Measurements from ENCODE around the gene SLC16A11. TPM values are rescaled to one million over a fixed set of nuclear protein-coding genes. Genes with fewer than 3 reads are reported as not detected.

Gene SLC16A11
- total RNA-seq, 1 donor from 2014 or later, result 0.47 TPM

DNA sequence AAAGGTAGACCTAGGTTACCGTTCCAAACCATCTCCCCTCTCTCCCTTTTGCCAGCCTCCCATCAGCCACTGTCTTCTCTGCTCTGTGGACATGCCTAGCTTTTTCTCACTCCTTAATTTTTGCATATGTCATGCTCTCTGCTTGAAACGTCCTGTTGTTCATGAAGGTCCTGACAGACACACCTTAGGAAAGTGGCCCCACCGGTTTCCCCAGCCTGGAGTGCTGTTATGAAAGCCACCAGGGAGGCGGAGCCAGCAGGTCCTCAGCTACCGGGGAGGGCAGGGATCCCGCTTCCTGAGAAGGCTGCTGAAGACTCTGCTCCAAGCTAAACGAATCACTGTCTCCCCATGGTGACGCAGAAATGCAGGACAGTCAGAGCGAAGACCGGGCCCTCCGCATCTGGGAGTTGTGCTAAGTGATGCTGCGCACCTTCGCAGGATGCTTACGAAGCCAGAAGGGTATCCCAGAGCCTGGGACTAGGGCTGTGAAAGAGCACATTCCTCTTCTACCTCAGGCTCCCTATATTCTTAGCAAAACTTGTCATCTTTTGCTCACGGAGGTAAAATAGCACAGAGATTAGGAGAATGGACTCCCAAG lies 2.3 kb upstream of the SLC16A11 start:
- intact Hi-C loops (cut with micrococcal nuclease), result loop anchor here (1.0 to 5.0 kb wide), 5 partner anchors 10 to 391 kb away; partner anchors contain the start of genes FGF11, SLC16A13 and TMEM102
- DNase-seq (ENCODE audit: low spot score), result no peak
- Mint-ChIP-seq H3K27me3 (ENCODE audit: insufficient read depth) (peaks cover 8% of the 10 kb centered on the region), H3K9me3 (no peaks in the 10 kb centered on the region), H3K36me3 (ENCODE audit: low read depth) (no peaks in the 10 kb centered on the region), H3K4me3 (peak overlapping the region; percentile 66), H3K27ac (peak overlapping the region; percentile 72), H3K4me1 (ENCODE audit: low read depth) (peaks cover 20% of the 10 kb centered on the region)

DNA sequence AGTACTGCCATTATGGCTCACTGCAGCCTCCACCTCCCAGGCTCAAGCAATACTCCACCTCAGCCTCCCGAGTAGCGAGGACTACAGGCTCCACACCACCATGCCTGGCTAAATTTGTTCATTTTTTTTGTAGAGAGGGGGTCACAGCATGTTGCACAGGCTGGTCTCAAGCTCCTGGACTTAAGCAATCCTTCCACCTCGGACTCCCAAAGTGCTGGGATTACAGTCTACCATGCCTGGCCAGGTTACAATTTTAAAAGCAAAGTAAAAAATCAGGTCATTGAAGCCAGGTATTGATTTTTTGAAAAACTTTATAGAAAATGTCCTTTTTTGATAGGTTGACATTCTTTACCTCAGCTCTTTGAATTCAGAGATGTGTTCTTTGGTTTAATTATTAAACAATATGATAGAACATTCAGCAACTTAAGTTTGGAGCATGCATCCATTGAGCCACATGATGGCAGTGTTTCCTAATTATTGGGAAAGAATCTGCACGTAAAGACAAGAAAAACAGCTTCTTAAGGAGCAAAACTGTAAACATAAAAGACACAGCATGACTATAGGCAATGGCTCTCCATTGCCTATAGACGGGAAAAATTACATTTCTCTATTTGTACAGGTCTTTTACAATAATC lies 1.7 kb upstream of the SLC16A11 start:
- Mint-ChIP-seq H3K9me3 (no peaks in the 10 kb centered on the region), H3K4me1 (ENCODE audit: low read depth) (peaks cover 20% of the 10 kb centered on the region), H3K27me3 (ENCODE audit: insufficient read depth) (peaks cover 10% of the 10 kb centered on the region), H3K4me3 (peak overlapping the region; percentile 66), H3K27ac (no peak overlapping the region), H3K36me3 (ENCODE audit: low read depth) (no peaks in the 10 kb centered on the region)
- DNase-seq (ENCODE audit: low spot score), result no peak
- intact Hi-C loops (cut with micrococcal nuclease), result loop anchor here (1.0 to 5.0 kb wide), 6 partner anchors 9 to 392 kb away; partner anchors contain the start of genes FGF11, SLC16A13 and TMEM102

DNA sequence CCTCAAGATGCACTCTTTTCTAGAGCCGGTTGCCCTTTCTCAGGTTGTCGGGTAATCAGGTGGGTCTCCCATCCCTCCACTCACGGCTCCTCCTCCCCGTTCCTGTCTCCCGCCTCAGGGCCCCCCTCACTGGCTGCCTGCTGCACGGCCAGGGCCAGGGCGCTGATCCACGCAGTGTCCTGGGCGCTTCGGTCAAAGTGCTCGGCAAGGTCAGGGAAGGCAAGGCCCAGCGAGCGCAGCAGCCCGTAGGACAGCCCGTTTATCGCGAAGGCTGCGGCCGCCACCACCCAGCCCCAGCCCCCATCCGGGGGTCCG lies 753 bp downstream of the SLC16A11 start:
- intact Hi-C loops (cut with micrococcal nuclease), result no loop called here
- H3K36me3 Mint-ChIP-seq (ENCODE audit: low read depth), result peaks cover 12% of the 10 kb centered on the region
- no peak for DNase-seq (ENCODE audit: low spot score)
- peaks cover 33% of the 10 kb centered on the region for H3K4me1 Mint-ChIP-seq (ENCODE audit: low read depth)
- H3K4me3 Mint-ChIP-seq, result peak overlapping the region; percentile 54
- H3K27ac Mint-ChIP-seq, result no peak overlapping the region
- H3K9me3 Mint-ChIP-seq, result no peaks in the 10 kb centered on the region
- peaks cover 10% of the 10 kb centered on the region for H3K27me3 Mint-ChIP-seq (ENCODE audit: insufficient read depth)

DNA sequence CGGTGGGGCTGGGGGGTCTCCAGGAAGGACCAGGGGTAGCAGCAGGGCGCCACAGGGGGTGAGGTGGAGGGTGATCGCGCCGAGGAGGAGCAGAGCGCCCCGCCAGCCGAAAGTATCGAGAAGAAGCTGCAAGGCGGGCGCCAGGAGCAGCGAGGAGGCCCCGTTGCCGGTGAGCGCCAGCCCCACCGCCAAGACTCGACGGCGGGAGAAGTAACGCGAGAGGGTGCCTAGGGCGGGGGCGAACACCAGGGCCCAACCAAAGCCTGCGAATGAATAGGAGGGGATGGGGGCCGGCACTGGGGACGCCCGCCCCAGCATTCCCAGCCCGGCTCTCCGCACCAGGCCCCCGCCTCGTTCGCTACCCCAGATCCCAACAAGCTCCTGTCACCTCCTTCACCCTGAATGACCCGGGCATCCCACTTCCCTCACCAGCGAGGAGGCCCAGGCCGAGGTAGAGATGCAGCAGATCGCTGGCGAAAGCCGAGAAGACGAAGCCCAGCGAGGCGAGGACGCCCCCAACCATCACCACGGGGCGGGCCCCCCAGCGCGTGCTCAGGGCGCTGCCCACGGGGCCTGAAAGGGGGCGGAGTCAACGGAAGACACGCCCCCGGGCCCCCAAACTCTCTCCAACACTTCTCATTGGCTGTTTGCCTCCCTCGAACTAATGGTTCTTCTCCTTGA lies 1.3 kb downstream of the SLC16A11 start:
- Mint-ChIP-seq H3K4me1 (ENCODE audit: low read depth) (peaks cover 32% of the 10 kb centered on the region), H3K27ac (no peak overlapping the region), H3K27me3 (ENCODE audit: insufficient read depth) (peaks cover 10% of the 10 kb centered on the region), H3K36me3 (ENCODE audit: low read depth) (peaks cover 12% of the 10 kb centered on the region), H3K4me3 (peak overlapping the region; percentile 54), H3K9me3 (no peaks in the 10 kb centered on the region)
- no peak for DNase-seq (ENCODE audit: low spot score)
- intact Hi-C loops (cut with micrococcal nuclease), result no loop called here

DNA sequence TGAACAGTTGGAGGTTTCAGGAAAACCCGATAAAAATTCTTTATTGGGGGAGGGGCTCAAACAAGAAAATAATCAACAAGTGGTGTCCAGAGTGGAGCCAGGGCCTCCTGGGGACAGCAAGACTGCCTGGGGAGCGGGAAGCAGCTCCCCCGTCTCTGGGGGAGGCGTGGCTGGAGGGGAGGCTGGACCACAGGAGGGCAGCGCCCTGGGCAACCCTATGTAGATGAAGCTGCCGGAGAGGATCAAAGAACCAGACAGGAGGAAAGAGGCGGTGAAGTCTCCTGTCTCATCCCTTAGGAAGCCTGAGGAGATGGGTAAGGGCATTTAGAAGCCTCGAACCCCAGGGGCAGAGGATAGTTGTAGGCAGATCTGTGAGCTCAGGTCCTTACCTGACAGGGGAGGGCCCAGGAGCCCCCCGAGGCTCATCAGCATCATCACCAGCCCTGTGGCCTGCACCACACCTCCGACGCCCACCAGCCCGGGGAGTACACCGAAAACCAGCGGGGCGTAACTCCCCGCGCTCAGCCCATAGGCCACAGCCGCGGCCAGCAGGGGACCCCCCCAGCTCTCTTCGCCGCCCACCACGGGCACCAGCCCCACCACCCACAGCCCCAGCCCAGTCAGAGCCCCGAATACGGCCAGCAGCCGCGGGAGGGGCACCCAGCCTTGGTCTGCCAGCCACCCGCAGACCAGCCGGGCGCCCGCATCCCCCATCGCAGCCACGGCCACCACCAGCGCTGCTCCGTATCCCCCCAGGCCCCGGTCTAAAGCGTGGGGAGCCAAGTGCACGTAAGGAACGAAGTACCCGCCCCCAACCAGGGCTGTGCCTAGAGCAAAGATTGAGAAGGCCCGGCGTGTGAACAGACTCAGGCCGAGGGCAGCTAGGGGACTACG lies 2.0 kb downstream of the SLC16A11 start:
- Mint-ChIP-seq H3K9me3 (no peaks in the 10 kb centered on the region), H3K27me3 (ENCODE audit: insufficient read depth) (peaks cover 10% of the 10 kb centered on the region), H3K36me3 (ENCODE audit: low read depth) (peaks cover 12% of the 10 kb centered on the region), H3K4me3 (peak overlapping the region; percentile 39), H3K4me1 (ENCODE audit: low read depth) (peaks cover 25% of the 10 kb centered on the region), H3K27ac (no peak overlapping the region)
- intact Hi-C loops (cut with micrococcal nuclease), result no loop called here
- no peak for DNase-seq (ENCODE audit: low spot score)

DNA sequence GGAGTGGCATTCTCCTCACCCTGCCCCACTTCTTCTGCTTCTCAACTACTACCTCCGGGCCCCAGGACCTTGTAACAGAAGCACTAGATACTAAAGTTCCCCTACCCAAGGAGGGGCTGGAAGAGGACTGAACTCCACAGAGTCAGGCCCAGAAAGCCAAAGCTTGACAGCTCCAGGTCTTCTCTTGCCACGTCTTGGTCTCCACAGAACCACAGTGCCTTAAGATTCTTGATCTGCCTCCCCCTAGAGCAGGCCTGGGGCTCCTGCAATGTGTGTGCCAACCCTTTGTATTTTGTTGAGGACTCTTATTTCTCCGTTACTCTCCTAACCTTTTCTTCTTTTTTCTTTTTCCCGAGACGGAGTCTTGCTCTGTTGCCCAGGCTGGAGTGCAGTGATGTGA lies 4.1 kb downstream of the SLC16A11 start:
- peak overlapping the region; percentile 77 for H3K27ac Mint-ChIP-seq
- H3K9me3 Mint-ChIP-seq, result no peaks in the 10 kb centered on the region
- peaks cover 31% of the 10 kb centered on the region for H3K4me1 Mint-ChIP-seq (ENCODE audit: low read depth)
- H3K36me3 Mint-ChIP-seq (ENCODE audit: low read depth), result peaks cover 12% of the 10 kb centered on the region
- intact Hi-C loops (cut with micrococcal nuclease), result loop anchor here (5.0 to 10.0 kb wide), 3 partner anchors 267 to 645 kb away; partner anchors contain the start of genes EIF5A, TP53 and WRAP53
- H3K27me3 Mint-ChIP-seq (ENCODE audit: insufficient read depth), result peaks cover 7% of the 10 kb centered on the region
- DNase-seq (ENCODE audit: low spot score), result no peak
- no peak overlapping the region for H3K4me3 Mint-ChIP-seq

DNA sequence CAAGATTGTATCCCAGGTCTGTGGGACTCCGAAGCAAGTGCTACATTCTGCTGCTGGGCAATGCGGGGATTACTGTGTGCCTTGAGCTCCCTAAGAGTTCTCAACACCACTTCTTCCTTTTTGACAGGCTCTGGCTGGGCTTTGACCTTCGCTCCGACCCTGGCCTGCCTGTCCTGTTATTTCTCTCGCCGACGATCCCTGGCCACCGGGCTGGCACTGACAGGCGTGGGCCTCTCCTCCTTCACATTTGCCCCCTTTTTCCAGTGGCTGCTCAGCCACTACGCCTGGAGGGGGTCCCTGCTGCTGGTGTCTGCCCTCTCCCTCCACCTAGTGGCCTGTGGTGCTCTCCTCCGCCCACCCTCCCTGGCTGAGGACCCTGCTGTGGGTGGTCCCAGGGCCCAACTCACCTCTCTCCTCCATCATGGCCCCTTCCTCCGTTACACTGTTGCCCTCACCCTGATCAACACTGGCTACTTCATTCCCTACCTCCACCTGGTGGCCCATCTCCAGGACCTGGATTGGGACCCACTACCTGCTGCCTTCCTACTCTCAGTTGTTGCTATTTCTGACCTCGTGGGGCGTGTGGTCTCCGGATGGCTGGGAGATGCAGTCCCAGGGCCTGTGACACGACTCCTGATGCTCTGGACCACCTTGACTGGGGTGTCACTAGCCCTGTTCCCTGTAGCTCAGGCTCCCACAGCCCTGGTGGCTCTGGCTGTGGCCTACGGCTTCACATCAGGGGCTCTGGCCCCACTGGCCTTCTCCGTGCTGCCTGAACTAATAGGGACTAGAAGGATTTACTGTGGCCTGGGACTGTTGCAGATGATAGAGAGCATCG lies 5.6 kb downstream of the SLC16A11 start:
- H3K27me3 Mint-ChIP-seq (ENCODE audit: insufficient read depth), result peaks cover 2% of the 10 kb centered on the region
- DNase-seq (ENCODE audit: low spot score), result no peak
- intact Hi-C loops (cut with micrococcal nuclease), result loop anchor here (5.0 to 10.0 kb wide), 3 partner anchors 269 to 647 kb away; partner anchors contain the start of genes EIF5A, TP53 and WRAP53
- H3K36me3 Mint-ChIP-seq (ENCODE audit: low read depth), result peaks cover 15% of the 10 kb centered on the region
- peak overlapping the region; percentile 22 for H3K27ac Mint-ChIP-seq
- peak overlapping the region; percentile 57 for H3K4me3 Mint-ChIP-seq
- no peaks in the 10 kb centered on the region for H3K9me3 Mint-ChIP-seq
- peaks cover 41% of the 10 kb centered on the region for H3K4me1 Mint-ChIP-seq (ENCODE audit: low read depth)

DNA sequence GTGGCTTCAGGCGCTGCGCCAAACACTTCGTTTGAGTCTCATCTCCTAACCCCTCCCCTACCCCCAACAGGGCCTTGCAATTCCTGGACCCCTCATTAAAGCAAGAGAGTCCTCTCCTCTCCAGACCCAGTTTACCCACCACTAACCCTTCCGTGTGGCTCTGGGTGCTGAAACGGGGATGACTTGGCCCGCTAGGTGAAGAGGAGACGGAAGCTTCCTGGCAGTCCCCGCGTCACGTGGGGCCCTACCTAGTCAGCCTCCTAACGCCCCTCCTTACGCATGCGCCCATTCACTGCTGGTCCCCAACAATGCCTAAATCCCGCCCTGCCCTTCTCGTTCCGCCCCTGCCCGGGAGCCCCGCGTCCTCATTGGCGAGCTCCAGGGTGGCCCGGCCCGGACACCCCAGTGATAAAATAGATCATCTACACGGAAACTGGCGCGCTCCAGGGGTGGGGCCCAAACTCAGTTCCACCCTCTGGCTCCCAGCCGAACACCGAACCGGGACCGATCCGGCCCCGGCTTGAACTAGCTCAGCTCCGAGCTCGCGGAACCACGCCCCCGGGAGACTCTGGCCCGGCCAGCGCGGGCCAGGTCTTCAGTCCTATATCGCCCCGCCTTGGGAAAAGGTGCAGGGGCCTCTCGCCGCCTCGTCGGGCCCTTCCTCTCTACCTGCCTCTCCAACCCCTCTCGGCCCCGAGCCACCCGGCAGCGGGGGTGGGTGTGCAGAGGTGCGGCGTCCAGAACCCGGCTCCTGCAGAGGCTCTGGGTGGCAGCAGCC lies 8.1 kb downstream of the SLC16A11 start, which contains the start of gene SLC16A13:
Gene SLC16A13, plus strand, starts transcription at position 425 of the 778 bp plus-strand sequence. CDS start 368 bp downstream, outside the sequence.
- peaks cover 62% of the 10 kb centered on the region for H3K4me1 Mint-ChIP-seq (ENCODE audit: low read depth)
- DNase-seq (ENCODE audit: low spot score), result peak; percentile 99
- H3K4me3 Mint-ChIP-seq, result peak within 1 kb of the TSS; percentile 95
- no peaks in the 10 kb centered on the region for H3K27me3 Mint-ChIP-seq (ENCODE audit: insufficient read depth)
- peak within 1 kb of the TSS; percentile 93 for H3K27ac Mint-ChIP-seq
- H3K36me3 Mint-ChIP-seq (ENCODE audit: low read depth), result peaks cover 18% of the 10 kb centered on the region
- no peaks in the 10 kb centered on the region for H3K9me3 Mint-ChIP-seq
- intact Hi-C loops (cut with micrococcal nuclease), result loop anchor here (1.0 to 10.0 kb wide), 8 partner anchors 11 to 1549 kb away; partner anchors contain the start of genes BCL6B, DERL2, EIF5A and GABARAP

DNA sequence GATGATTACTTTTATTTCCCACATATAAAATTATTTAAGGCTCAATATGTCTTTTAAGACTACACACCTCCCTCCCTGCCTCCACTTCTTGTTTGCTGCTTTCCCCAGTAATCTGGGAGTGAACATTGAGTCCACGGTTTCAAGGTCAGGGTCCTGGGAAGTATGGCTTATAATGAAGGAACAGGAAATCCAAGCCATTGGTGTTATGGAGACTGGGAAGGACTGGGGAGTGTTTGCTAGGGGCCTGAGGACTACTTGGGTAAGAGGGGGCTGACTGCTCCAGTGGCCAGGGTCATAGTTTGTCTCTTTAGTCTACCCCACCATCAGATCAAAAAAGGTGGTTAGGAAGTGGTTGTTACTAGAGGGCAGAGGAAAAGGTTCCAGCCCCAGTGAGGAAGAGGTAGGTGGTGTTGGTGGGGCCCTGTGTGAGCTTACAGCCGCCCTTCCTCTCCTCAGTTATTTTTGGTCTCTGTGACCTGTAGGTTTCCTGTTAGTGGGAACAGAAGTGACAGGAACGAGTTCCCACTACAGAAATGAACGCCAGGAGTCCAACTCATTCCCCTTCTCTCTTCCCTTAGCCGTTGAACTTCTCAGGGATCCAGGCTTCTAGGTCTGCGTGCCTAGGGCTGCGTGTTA lies 8.8 kb downstream of the SLC16A11 start:
- Mint-ChIP-seq H3K4me3 (peak overlapping the region; percentile 95), H3K4me1 (ENCODE audit: low read depth) (peaks cover 70% of the 10 kb centered on the region), H3K27me3 (ENCODE audit: insufficient read depth) (no peaks in the 10 kb centered on the region), H3K27ac (peak overlapping the region; percentile 93), H3K36me3 (ENCODE audit: low read depth) (peaks cover 18% of the 10 kb centered on the region), H3K9me3 (peaks cover 1% of the 10 kb centered on the region)
- intact Hi-C loops (cut with micrococcal nuclease), result loop anchor here (1.0 to 10.0 kb wide), 7 partner anchors 12 to 1549 kb away; partner anchors contain the start of genes BCL6B, DERL2, EIF5A and GABARAP
- DNase-seq (ENCODE audit: low spot score), result no peak

DNA sequence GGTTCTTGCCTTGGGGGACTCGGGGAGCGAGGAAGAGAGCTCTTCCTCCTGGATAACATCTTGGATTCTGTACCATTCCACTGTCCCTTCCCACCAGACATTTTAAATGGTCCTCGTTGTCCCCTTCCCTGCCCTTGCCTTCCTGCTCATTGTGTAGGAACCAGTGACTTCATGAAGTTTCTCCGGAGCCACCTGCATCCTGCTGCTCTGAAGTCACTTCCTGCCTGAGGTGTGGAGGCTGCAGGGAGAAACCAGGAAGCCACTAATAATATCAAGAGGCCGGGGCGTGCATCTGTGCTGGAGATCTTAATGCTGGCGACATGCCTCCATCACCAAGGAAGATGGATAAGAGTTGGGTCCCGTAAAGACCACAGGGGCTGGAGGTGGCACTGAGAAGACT lies 14.2 kb downstream of the SLC16A11 start:
- Mint-ChIP-seq H3K4me1 (ENCODE audit: low read depth) (peaks cover 60% of the 10 kb centered on the region), H3K4me3 (peak overlapping the region; percentile 73), H3K27ac (peak overlapping the region; percentile 94), H3K27me3 (ENCODE audit: insufficient read depth) (no peaks in the 10 kb centered on the region), H3K9me3 (peaks cover 7% of the 10 kb centered on the region), H3K36me3 (ENCODE audit: low read depth) (peaks cover 9% of the 10 kb centered on the region)
- intact Hi-C loops (cut with micrococcal nuclease), result loop anchor here (10.0 kb wide), 1 partner anchor 655 kb away; the partner anchor contains the start of genes TP53 and WRAP53
- no peak for DNase-seq (ENCODE audit: low spot score)

All from activated T-helper 1 cell treated with anti-CD3 and anti-CD28 coated beads, Interleukin-12 subunit alpha, Interleukin-12 subunit beta, Interleukin-2, Interleukin-4 antibody, amounts not matched to agents 30 ng/mL and 10 ng/mL and 1 ng/mL, durations not matched to agents 14 hours and 24 hours and 36 hours (primary cell).